Activated CD8-positive, alpha-beta T cell treated with anti-CD3 and anti-CD28 coated beads for 36 hours (primary cell): ENCODE results near the gene TUBGCP2. TPM values are rescaled to one million over a fixed set of nuclear protein-coding genes. Genes with fewer than 3 reads are reported as not detected.

Experiments used
- ATAC-seq: fragments of 200-7000 bp; cut with Tn5 transposase; one replicate; pipeline ENCODE4 v1.10.0; 2021; ENCODE audit warnings: mild to moderate bottlenecking, moderate library complexity
- CTCF ChIA-PET: fragments of 350-600 bp; sonication (Branson Sonifier 250); formaldehyde crosslinking; loops from one replicate; lab custom pipeline; 2021; ENCODE audit warnings: antibody characterized with exemption; lab: Charles Lee
- POLR2A ChIA-PET: fragments of 350-600 bp; sonication (Branson Sonifier 250); formaldehyde crosslinking; loops from one replicate; lab custom pipeline; 2021; ENCODE audit warnings: antibody characterized with exemption; lab: Charles Lee
- DNase-seq: peaks from one replicate; pipeline ENCODE4 v3.0.0-alpha.2; 2020
- H3K27ac Mint-ChIP-seq: one replicate; pipeline ENCODE4 v1.8.0; 2021; ENCODE audit warnings: mild to moderate bottlenecking, mixed read lengths
- H3K27me3 Mint-ChIP-seq: one replicate; pipeline ENCODE4 v1.8.0; 2021; ENCODE audit warnings: mixed read lengths
- H3K36me3 Mint-ChIP-seq: one replicate; pipeline ENCODE4 v1.8.0; 2021; ENCODE audit warnings: low read depth, mixed read lengths
- H3K4me1 Mint-ChIP-seq: one replicate; pipeline ENCODE4 v1.8.0; 2021; ENCODE audit warnings: low read depth, mixed read lengths
- H3K4me3 Mint-ChIP-seq: one replicate; pipeline ENCODE4 v1.8.0; 2021; ENCODE audit warnings: mild to moderate bottlenecking, moderate library complexity, mixed read lengths
- H3K9me3 Mint-ChIP-seq: one replicate; pipeline ENCODE4 v1.8.0; 2021; ENCODE audit warnings: mixed read lengths
- CTCF ChIP-seq: fragments of 200-600 bp; IDR thresholded peaks from one replicate; pipeline ENCODE4 v1.8.0; 2022; ENCODE audit warnings: antibody characterized with exemption, mild to moderate bottlenecking
- intact Hi-C: fragments of 100-400 bp; cut with micrococcal nuclease; formaldehyde crosslinking; loops from one replicate; pipeline ENCODE4 v1.10.0; 2022
- total RNA-seq, 2 experiments: library from RNA; stranded (reverse); gene quantifications; one replicate each; pipeline ENCODE4 v1.2.3, GENCODE V29; 2021

TUBGCP2 gene
- total RNA-seq, 2 experiments from 2014 or later: 54.1 to 57.5 TPM

DNA sequence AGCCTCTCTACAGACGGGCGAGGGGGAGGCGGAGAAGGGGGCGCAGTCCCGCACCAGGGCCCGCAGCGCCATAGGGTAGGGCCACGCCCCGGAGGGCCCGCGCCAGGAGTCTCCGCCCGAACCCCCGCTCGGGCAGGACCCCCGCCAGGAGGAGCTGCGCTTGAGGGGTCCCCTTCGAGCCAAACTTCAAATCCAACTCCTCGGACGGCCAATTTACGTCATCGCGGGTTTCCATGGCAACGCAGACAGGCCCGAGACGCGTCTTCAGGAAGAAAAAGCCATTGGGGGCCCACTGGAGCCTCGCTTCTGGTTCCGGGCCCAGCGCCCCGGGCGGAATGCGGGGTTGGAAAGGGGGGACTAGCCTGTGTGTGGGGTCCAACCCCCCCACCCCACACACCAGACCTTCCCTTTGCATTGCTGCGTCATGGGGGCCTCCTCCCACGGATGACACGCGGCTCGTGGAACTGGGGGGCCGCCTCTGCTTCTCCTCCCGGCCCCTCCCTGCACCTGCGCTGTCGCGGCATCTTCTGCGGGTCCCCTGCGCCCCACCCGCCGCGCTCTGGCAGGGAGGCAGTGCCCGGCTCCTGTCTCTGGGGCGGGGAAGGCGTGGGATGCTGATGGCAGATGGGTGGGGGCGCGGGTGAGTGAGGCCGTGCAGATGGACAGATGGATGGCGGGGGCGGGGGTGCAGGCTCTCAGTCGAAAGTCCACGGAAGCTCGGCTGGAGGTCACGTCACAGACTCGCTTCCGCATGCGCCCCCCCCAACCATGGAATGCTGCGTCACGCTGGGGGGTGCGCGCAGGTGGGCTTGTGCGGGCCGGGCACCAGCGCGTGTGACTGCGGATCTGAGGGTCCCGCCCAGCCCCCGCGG lies 26.8 kb upstream of the TUBGCP2 start:
- Mint-ChIP-seq H3K27me3 (peaks cover 22% of the 10 kb centered on the region), H3K36me3 (no peaks in the 10 kb centered on the region), H3K4me1 (peaks cover 8% of the 10 kb centered on the region), H3K9me3 (no peaks in the 10 kb centered on the region), H3K27ac (no peak overlapping the region), H3K4me3 (peak overlapping the region; percentile 48)
- peak; percentile 53 for ATAC-seq
- peak; percentile 90 for DNase-seq
- CTCF ChIA-PET: interaction anchor here (1.2 to 1.4 kb wide), 2 partner anchors 21 to 22 kb away, joined by 3 to 4 read pairs; no protein-coding TSS in a partner anchor
- intact Hi-C loops: no loop called here
- TF ChIP-seq CTCF: no peak
- POLR2A ChIA-PET: interaction anchor here (0.9 to 2.0 kb wide), 6 partner anchors 11 to 77 kb away, joined by 3 to 6 read pairs (median 3); partner anchors contain the start of gene PRAP1

GRCh38 chr10:133334503-133335245 lies 26.0 kb upstream of the TUBGCP2 start:
- POLR2A ChIA-PET: interaction anchor here (0.9 to 2.0 kb wide), 3 partner anchors 13 to 22 kb away, joined by 3 to 6 read pairs (median 3); partner anchors contain the start of gene PRAP1
- TF ChIP-seq CTCF: no peak

DNA sequence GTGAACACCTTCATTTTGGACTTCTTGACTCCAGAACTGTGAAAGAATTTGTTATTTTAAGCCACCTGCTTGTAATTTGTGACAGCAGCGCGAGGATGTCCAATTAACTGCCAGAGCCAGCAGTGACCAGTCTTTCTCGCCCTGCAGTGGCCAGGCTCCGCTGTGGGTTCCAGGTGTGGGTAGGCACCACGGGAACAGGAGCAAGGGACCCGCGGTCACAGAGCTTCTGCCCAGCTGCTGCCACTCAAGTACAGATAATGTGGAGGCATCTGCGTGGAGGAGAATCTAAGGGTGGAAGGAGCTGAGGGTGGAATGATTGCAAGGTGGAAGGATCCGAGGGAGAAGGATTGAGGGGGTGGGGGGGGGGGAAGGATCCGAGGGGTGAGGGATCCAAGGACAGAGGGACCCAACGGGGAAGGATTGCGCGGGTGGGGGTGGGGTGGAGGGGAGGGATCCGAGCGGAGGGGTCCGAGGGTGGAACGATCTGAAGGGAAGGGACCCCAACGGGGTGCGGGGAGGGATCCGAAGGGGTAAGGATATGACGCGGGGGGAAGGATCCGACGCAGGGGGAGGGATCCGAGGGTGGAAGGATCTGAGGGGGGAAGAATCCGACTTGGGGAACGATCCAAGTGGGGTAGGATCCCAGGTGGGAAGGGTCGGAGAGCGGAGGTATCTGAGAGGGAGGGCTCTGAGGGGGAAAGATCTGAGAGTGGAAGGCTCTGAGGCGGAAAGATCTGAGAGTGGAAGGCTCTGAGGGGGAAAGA lies 24.4 kb upstream of the TUBGCP2 start:
- Mint-ChIP-seq H3K9me3 (no peaks in the 10 kb centered on the region), H3K27me3 (peaks cover 31% of the 10 kb centered on the region), H3K27ac (no peak overlapping the region), H3K4me1 (peaks cover 14% of the 10 kb centered on the region), H3K4me3 (no peak overlapping the region), H3K36me3 (no peaks in the 10 kb centered on the region)
- ATAC-seq: no peak
- ChIA-PET CTCF (interaction anchor here (1.1 kb wide), 1 partner anchor 14 kb away, joined by 3 read pairs; no protein-coding TSS in a partner anchor), POLR2A (interaction anchor here (0.6 to 1.5 kb wide), 2 partner anchors 9 to 26 kb away, joined by 3 to 4 read pairs; no protein-coding TSS in a partner anchor)
- TF ChIP-seq CTCF: no peak
- DNase-seq: no peak
- intact Hi-C loops: no loop called here

More at GRCh38 chr10:133334503-133335245, 26.0 kb upstream of the TUBGCP2 start:
- intact Hi-C loops: no loop called here
- Mint-ChIP-seq H3K4me3 (peak overlapping the region; percentile 56), H3K27ac (no peak overlapping the region), H3K36me3 (no peaks in the 10 kb centered on the region), H3K4me1 (peaks cover 9% of the 10 kb centered on the region), H3K9me3 (no peaks in the 10 kb centered on the region), H3K27me3 (peaks cover 22% of the 10 kb centered on the region)
- ATAC-seq: peak; percentile 31
- no peak for DNase-seq
- CTCF ChIA-PET: interaction anchor here (1.4 kb wide), 1 partner anchor 20 kb away, joined by 4 read pairs; no protein-coding TSS in a partner anchor

DNA sequence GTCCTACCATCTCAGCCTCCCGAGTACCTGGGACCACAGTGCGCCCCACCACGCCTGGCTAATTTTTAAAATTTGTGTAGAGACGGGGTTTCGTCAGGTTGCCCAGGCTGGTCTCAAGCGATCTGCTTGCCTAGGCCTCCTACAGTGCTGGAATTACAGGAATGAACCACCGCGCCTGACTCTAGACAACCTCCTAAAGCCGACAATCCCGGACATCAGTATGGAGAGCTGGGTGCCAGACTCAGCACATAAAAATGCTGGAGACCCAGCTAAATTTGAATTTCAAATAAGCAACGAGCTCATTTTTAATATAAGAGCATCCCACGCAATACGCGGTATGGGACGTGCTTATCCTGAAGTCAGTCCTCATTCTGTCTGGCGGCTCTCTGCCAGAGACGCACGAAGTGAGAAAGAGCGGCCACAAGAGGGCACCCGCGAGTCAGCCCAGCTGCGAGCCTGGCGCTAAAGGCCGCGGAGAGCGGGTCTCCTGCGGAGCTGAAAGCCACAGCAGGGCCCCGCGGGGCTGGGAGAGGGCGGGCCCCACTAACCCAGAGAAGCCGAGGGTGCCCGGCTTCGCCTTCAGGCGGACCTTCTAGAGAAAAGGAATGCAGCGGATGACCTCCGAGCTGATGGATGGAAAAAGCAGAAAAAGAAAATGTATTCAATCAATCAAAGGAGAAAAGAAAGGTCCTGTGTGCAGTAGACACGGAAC lies 21.0 kb upstream of the TUBGCP2 start:
- H3K4me3 Mint-ChIP-seq: no peak overlapping the region
- peak; percentile 98 for TF ChIP-seq CTCF

More for the DNA sequence above, 21.0 kb upstream of the TUBGCP2 start:
- peak; percentile 86 for ATAC-seq
- CTCF ChIA-PET: interaction anchor here (0.6 to 4.1 kb wide), 51 partner anchors 10 to 286 kb away, joined by 3 to 37 read pairs (median 5); partner anchors contain the start of genes ECHS1, FUOM, MTG1 and PAOX
- Mint-ChIP-seq H3K27me3 (peaks cover 48% of the 10 kb centered on the region), H3K4me1 (peaks cover 15% of the 10 kb centered on the region), H3K27ac (no peak overlapping the region), H3K36me3 (no peaks in the 10 kb centered on the region), H3K9me3 (no peaks in the 10 kb centered on the region)
- DNase-seq: peak; percentile 91
- intact Hi-C loops: loop anchor here (5.0 kb wide), 1 partner anchor 63 kb away; the partner anchor contains the start of gene MTG1
- POLR2A ChIA-PET: interaction anchor here (1.1 to 1.4 kb wide), 3 partner anchors 10 to 21 kb away, joined by 3 to 4 read pairs (median 3); partner anchors contain the start of genes TUBGCP2 and ZNF511
